Measurements from ENCODE around the gene PCSK4.

DNA sequence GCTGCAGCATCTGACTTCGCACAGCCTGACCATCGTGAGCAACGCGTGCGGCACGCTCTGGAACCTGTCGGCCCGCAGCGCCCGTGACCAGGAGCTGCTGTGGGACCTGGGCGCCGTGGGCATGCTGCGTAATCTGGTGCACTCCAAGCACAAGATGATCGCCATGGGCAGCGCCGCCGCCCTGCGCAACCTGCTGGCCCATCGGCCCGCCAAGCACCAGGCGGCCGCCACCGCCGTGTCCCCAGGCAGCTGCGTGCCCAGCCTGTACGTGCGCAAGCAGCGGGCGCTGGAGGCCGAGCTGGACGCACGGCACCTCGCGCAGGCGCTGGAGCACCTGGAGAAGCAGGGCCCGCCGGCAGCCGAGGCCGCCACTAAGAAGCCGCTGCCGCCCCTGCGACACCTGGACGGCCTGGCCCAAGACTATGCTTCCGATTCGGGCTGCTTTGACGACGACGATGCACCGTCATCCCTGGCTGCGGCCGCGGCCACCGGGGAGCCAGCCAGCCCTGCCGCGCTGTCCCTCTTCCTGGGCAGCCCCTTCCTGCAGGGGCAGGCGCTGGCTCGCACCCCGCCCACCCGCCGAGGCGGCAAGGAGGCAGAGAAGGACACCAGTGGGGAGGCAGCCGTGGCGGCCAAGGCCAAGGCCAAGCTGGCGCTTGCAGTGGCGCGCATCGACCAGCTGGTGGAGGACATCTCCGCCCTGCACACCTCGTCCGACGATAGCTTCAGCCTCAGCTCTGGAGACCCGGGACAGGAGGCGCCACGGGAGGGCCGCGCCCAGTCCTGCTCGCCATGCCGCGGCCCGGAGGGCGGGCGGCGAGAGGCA lies 24.7 kb downstream of the PCSK4 start:
- TF ChIP-seq, protein P1, sequence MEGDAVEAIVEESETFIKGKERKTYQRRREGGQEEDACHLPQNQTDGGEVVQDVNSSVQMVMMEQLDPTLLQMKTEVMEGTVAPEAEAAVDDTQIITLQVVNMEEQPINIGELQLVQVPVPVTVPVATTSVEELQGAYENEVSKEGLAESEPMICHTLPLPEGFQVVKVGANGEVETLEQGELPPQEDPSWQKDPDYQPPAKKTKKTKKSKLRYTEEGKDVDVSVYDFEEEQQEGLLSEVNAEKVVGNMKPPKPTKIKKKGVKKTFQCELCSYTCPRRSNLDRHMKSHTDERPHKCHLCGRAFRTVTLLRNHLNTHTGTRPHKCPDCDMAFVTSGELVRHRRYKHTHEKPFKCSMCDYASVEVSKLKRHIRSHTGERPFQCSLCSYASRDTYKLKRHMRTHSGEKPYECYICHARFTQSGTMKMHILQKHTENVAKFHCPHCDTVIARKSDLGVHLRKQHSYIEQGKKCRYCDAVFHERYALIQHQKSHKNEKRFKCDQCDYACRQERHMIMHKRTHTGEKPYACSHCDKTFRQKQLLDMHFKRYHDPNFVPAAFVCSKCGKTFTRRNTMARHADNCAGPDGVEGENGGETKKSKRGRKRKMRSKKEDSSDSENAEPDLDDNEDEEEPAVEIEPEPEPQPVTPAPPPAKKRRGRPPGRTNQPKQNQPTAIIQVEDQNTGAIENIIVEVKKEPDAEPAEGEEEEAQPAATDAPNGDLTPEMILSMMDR (conservative IDR thresholded peaks at IDR 0.05 in 1 of 2, IDR thresholded peaks at IDR 0.05 in 1 of 2; ENCODE audit: extremely low read depth in 1 of 2, insufficient read depth in 1 of 2, low read depth in 1 of 2, low read length in 2 of 2) = peak; percentile 38 to 66
- TF ChIP-seq EZH2 (IDR thresholded peaks at IDR 0.05; ENCODE audit: borderline replicate concordance, low read length) = no peak

Data from mammary epithelial cell (primary cell).